Activated T-cell treated with anti-CD3 and anti-CD28 coated beads for 48 hours (primary cell): Measurements from ENCODE around the gene VPS13C.

ENCODE experiments used
- DNase-seq: peaks from one replicate; pipeline ENCODE4 v3.0.0-alpha.2; 2020; ENCODE audit warnings: low read depth

Gene VPS13C, protein sequence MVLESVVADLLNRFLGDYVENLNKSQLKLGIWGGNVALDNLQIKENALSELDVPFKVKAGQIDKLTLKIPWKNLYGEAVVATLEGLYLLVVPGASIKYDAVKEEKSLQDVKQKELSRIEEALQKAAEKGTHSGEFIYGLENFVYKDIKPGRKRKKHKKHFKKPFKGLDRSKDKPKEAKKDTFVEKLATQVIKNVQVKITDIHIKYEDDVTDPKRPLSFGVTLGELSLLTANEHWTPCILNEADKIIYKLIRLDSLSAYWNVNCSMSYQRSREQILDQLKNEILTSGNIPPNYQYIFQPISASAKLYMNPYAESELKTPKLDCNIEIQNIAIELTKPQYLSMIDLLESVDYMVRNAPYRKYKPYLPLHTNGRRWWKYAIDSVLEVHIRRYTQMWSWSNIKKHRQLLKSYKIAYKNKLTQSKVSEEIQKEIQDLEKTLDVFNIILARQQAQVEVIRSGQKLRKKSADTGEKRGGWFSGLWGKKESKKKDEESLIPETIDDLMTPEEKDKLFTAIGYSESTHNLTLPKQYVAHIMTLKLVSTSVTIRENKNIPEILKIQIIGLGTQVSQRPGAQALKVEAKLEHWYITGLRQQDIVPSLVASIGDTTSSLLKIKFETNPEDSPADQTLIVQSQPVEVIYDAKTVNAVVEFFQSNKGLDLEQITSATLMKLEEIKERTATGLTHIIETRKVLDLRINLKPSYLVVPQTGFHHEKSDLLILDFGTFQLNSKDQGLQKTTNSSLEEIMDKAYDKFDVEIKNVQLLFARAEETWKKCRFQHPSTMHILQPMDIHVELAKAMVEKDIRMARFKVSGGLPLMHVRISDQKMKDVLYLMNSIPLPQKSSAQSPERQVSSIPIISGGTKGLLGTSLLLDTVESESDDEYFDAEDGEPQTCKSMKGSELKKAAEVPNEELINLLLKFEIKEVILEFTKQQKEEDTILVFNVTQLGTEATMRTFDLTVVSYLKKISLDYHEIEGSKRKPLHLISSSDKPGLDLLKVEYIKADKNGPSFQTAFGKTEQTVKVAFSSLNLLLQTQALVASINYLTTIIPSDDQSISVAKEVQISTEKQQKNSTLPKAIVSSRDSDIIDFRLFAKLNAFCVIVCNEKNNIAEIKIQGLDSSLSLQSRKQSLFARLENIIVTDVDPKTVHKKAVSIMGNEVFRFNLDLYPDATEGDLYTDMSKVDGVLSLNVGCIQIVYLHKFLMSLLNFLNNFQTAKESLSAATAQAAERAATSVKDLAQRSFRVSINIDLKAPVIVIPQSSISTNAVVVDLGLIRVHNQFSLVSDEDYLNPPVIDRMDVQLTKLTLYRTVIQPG (N-terminal part only)

DNA sequence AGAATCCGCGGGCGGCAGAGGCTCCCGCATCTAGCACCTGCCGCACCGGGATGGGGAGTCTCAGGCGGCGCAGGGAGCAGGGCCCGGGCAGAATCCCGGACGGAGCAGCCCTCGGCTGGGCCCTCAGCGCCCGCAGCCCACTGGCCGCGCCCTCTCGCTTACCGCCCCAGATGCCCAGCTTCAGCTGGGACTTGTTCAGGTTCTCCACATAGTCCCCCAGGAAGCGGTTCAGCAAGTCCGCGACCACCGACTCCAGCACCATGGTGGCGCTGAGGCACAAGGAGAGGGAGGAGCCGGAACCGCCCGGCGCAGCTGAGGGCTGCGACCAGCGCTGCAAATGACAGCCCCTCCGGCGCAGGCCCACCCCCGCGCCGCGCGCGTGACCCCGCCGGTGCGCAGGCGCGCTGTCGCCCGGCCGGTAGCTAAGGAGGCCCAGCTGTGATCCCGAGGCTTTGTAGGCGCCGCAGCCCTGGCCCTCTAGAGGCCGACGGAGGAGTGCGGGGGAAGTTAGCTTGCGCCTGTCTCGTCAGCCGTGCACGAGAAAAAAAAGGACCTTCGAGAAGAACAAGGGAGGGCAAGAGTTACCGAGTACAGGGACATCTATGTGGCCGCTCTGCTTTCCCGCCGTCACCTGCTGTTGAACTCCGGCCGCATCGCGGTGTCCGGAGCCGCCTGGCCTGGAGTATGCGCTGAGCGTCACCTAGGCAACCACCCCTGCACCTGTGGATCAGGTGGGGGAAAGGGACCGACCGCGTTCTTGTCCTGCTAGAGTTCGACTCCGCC is at the start of gene VPS13C:
Gene VPS13C, minus strand, starts transcription at position 335 of the 783 bp plus-strand sequence. Its CDS starts 73 bp downstream, at position 262.
- DNase-seq: peak; percentile 90

DNA sequence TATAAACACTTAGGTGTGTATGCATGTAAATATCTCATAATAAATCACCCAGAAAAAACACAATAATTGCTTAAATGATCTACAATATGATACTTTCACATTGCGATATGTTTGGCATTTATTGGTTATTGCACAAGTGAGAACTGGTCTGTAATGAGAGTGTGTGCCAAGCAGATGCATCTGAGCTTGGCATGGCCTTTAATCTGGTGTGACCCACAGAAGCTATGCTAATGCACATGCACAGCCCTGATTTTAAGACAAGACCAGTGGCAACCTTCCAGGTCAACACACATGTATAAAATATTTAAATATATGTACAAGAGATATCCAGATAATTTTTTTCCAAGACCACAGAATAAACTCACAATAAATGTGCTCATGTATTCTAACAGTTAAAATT is 49.2 kb upstream of the VPS13C start:
- DNase-seq: no peak

DNA sequence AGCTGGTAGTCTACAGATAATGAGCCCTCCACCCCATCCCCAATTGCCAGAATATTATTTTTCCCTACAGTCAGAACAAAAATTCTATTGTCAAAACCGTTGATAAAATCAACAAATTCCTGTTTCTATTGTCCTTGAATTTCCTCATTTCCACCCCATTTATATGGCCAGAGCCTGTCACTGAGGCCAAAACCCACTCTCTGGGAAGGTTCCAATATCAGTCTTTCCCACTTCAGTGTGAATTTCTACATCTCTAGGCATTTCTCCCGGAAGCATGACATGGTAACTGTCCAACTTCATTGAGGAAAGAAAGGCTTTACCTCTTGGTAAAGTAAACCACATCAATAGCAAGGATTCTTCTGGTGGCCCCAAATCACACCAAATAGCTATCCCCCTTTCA is 48.2 kb upstream of the VPS13C start:
- DNase-seq: no peak

DNA sequence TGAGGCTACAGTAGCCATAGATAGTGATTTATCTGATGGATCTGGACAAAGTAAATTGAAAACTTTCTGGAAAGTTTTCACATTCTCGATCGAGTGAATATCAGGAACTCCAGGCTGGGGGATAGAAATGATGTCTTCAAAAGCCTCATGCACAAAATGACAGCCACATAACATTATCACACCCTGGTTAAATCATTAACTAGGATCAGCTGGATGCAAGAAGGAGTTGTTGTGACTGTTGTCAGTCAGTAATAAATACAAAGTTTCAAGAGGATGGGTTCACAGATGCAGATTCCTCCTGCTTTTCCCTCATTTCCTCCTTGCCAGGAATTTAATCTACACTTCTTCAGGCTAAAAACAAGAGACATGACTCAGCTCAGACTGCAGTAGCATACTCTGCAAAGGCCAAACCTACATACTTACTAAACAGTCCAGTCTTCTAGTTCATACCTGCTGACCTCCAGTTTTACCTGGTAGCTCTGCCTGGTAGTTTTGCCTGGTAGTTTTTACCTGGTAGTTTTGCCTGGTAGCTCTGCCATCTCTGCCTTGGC is 47.4 kb upstream of the VPS13C start:
- no peak for DNase-seq

DNA sequence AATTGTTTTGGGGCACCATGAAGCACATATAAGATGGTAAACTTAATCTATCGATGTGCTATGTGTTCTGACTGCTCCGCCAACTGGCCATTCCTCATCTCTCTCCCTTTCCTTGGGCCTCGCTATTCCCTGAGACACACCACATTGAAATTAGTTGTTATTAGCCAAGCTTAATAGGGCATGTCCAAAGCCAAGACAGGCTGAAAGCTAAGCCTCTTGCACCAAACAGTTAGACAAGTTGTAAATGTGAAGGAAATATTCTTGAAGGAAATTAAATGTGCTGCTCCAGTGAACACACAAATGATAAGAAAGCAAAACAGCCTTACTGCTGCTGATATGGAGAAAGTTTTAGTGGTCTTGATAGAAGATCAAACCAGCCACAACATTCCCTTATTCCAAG is 45.8 kb upstream of the VPS13C start:
- DNase-seq: no peak

DNA sequence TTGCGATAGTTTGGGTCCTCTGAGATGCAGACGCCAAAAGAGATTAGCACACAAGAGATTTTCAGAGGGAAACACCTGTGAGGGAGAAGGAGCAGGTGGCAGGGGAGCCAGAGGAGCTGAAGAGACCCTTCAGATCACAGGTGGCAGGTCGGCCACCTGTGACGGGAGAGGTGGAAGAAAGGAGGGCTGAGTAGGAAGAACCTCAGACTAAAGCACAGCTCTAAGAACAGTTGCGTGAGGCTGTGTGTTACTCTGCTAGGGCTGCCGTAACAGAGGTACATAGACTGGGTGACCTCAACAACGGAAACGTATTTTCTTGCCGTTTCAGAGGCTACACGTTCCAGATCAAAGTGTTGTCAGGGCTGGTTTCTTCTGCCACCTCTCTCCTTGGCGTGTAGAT is 45.0 kb upstream of the VPS13C start:
- no peak for DNase-seq

DNA sequence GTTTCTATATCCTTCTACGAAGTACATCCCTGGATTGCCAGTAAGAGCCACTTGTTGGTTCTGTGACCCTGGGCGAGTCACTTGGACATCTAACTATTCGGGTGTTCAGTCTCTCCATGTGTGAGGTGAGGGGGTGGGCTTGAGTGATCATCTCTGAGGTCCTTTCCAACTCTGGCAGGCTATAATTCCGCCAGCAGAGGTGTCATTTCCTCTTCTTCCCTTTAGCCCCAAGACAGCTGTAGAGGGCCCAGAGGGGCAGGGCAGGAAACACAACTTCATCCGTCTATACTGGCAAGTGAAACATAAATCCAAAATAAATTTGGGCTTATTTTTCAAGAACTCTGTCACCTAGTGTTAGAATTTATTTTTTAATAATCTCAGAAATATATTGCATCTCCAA is 44.6 kb upstream of the VPS13C start:
- no peak for DNase-seq

DNA sequence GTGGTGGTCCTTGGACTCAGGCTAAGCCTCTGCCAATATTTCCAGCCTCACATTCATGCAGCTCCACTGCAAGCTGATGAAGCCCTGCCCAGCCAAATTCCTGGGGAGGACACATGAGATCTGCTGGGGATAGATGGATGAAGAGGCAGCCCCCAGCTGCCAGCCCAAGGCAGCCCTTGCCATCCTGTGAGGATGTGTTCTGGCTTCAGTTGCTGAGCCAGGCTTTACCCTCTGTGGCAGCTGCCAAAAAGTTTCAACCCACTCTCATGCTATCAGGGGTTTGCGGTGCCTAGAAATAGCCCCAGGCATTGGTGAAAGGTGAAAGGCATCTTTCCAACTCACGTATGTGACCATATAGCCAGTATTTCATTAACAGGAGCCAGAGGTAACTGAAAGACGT is 44.2 kb upstream of the VPS13C start:
- no peak for DNase-seq

DNA sequence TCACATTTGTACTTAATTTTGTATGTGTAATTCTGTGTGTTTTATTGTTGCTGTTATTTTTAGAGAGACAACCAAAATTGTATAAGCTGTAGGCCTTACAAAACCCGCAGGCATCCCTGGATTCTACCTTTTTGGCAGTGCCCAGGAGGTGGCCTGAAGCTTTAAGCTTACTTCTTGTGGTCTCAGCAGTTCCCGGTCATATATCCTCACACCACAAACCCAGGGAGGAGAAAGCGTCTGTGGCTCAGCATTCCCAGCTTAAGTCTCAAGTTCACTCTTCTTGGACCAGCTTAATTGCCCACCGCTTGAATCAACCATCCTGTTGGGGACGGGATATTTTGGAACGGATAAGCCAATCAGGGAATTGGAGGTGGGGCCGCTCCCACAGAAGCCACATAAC is 43.2 kb upstream of the VPS13C start:
- DNase-seq: no peak

DNA sequence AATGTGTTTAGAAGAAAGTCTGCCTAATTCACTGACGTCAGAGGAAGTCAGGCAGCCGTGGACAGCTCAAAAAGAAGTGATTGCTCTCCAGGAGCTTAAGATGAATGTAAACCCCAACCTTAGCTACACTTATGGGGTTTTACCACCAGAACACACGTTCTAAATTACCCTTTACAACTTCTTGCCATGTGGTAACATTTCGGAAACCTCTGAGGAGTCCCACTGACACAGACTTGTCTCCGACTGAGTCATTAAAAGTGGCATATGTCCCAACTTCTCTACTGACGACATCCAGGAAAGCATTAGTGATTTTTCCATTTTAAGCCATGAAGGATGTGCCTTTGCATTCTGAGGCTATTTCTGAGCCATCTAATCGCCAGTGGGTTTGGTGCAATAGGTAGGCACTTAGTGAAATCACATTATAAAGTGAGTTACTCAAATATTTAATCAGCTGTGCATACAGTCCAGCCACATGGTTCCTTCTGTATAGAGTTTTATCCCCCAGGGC is 38.9 kb upstream of the VPS13C start:
- no peak for DNase-seq

DNA sequence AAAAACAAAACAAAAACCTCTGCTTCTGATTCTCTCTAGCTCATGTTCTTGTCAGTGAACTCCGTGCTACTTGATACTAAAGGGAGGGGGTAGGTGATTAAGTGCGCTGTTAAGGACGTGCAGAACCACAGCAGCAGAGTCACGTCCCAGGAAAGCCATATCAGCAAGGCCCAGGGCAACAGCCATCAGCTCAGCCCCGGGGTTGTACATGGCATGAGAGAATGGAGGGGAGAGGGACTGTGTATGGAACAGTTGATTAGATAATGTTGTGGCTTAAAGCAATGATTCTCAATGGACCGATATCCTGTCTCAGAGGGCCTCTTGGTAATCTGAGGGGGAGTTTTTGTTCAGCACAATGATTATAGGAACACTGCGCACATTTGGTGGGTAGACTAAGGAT is 34.1 kb upstream of the VPS13C start:
- DNase-seq: no peak

DNA sequence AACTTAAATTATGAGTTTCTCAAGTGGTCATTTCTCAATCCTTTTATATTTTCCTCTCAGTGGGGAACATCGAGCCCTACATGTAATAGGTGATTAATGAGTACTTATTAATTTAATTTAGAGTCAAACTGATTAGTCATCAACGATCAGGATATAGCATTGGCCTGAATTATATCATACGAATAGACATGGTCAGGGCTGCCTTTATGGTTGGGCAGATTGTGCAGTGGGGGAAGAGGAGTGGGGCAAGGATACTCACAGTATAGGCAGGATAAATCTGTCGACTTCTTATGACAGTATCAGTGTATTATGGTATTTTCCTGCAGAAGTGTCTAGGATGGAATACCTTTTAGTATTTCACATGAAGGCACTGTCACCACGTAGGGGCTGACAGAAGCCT is 33.6 kb upstream of the VPS13C start:
- no peak for DNase-seq

DNA sequence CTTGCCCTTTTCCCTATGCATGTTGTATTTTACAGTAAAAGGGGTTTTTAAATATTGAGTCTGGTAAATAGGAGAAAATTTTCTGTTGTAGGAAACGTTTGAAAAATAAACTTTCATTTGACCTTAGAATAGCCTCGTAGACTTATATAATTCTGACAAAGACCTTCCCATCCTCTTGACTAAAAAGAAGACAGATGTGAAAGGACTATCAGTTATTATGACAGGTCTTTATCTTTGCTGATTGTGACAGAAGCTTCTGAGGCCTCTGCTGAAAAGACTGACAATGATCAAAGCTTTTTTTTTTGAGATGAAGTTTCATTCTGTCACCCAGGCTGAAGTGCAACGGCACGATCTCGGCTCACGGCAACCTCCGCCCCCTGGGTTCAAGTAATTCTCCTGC is 30.7 kb upstream of the VPS13C start:
- no peak for DNase-seq

DNA sequence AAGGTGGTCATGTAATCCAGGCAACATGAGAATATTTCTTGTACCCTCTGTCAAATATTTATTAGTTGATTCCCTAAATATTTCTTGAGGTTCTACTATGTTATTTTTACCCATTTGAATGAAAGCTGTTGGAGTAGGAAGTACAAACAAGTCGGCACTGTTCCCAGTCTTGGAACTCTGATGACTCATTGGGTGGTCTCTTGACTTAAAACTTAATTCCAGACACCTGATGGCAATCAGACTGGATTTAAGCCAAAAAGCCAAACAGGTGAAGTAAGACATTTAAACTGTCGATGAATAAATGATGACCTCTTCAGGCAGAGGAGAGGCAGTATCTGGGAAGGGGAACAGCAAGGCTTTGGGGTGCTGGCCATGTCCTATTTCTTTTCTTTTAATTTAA is 29.4 kb upstream of the VPS13C start:
- no peak for DNase-seq

DNA sequence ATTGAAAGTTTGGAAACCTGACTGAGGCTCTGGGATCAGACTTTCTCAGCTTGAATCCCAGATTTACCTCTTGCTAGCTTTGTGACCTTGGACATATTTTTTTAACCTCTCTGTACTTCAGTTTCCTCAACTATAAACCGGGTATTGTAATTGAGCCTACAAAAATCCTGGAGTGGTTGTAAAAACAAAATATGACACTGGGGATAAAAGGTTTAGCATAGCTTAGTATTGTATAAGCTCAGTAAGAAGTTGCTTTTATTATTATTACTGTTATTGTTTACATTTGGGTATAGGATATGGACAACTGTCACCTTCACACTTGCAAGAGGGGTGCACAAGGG is 28.1 kb upstream of the VPS13C start:
- DNase-seq: no peak

DNA sequence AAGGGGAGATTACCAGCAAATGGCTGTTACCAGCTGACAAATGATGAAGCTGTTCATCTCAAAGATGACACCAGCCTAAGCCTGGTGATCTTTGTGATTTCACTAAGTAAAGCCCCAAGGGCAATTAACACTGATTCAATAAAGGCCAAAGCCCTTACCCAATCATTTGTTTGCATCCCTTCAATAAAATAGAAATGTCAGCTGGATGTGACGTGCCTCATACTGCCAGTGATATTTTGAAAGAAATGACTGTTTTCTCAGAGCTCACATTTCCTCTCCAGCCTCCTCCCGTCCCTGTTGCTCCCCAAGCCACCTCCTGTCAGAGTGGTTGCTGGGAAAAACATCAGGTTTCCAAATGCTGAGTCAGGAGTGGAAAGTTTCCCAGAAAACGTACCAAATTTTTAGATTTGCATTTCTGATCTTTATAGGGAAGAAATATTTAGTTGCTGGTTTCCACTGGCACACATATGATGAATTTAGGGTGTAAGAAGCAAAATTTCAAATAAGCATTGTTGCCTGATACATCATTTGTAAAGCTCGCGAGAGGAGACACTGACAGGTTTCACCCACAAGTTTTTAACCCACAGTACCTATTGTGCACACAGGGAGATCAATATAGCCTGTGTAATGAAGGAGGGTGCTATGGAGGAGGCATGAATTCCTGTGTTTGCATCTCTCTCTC is 27.6 kb upstream of the VPS13C start:
- DNase-seq: no peak

DNA sequence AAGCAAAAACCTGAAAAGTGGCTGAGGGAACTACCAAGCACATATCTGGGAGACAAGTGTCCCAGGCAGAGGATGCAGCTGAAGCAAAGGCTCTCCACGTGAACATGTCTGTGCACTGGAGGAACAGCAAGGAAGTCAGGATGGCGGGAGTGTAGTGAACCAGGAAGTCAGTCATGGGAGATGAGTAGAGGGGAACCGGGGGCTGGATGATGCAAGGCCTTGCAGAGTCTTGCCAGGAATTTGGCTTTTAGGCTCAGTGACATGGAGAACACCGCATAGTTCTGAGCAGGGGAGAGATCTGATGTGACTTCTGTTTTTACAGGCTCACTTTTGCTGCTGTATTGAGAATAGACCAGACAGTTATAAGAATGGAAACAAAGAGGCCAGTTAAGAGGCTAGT is 25.5 kb upstream of the VPS13C start:
- DNase-seq: no peak

DNA sequence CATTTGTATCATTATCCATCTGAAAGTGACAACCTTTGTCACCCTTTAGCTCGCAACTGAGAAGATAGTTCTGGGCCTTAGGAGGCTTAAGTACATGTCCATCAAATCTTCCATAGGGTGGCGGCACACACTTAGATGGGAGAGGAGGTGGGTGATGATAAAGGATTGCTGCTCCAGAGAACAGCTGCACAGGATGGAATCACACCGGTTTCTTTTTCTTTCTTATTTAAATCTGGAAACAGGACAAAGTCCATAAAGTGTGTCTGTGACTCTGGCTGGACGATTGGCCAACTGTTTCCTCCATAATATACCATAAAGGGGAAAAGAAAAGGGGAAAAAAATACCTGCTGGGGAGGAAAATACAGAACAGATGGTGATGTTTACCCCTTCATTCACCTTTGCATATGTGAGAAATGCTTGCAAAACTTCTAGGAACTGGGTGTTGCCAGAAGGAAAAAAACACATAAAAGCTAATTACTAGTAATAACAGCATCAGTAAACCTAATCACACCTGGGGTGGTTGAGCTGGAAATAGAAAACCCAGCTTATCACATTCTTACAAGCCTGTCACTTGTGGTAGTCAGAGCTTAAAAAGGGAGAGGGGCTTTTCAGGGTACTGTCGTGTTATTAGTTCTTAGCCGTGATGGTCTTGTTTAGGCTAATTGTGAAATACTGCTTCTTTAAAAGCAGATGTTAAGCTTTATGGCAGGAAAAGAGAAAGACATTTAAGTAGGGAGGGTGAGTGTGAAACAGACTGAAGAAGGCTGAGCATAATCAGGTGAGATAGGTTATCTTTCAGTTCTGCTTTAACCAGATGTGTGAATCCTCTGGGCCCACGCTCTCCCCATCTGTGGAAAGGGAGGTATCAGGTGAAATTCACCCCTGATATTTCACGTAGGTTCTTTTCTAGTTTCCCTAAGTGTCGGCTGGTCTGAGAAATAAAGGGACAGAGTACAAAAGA is 23.2 kb upstream of the VPS13C start:
- DNase-seq: no peak

DNA sequence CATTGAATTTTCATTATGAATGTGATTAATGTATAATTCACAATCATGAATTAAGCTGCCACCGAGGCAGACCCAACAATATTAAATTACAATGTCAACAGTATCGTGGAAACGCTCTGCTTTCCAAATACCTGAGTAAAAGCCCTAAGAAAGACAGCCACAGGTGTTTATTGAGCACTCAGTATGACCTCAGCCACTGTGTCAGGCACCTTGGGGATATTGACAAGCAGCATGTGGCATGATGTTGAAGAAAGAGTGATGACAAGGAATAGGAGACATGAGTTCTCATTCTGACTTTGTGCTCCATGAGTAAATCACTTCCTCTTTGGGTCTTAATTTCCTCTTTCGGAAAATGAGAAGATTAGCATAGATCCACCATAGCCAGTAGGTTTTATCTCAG is 19.3 kb upstream of the VPS13C start:
- no peak for DNase-seq
